ENCODE data around the gene C12orf43. TPM values are rescaled to one million over a fixed set of nuclear protein-coding genes. Genes with fewer than 3 reads are reported as not detected.
"Not testable (repeated sequence)": the region's sequence is repeated elsewhere in the genome, so short reads cannot be mapped to it uniquely, and the experiment has no call there.

The C12orf43 gene
- polyA plus RNA-seq, 1 donor from 2014 or later: 20.3 TPM

DNA sequence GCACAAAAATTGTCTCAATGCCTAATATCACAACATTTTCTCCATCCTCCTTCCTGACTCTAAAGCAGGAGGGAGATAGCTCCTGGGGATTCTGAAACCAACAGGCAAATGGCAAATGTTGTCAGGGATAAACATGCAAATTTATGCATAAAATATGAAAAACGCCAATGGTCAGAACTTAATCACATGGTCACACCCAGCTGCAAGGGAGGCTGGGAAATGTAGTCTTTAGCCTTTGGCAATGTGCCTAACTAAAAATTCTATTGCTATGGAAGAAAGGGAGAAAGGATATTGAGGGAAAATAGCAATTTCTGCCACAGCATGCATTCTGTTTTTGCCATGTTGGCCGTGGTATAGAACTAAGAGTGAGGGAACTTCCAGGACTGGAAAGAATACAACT, 34.4 kb upstream of the C12orf43 start:
- Histone ChIP-seq H3K27me3 (ENCODE audit: insufficient read depth, low read depth, low read length) (no peaks in the 10 kb centered on the region), H3K36me3 (ENCODE audit: insufficient read depth, low read length) (no peaks in the 10 kb centered on the region), H4K20me1 (ENCODE audit: insufficient read depth) (no peaks in the 10 kb centered on the region), H3K9me2 (ENCODE audit: insufficient read depth, low read length) (no peaks in the 10 kb centered on the region), H2AFZ (ENCODE audit: low read depth, low read length) (no peak overlapping the region), H3K79me2 (replicated peaks; ENCODE audit: insufficient read depth, low read length) (no peaks in the 10 kb centered on the region), H3K27ac (ENCODE audit: low read length) (no peak overlapping the region), H3K9ac (ENCODE audit: low read length) (no peak overlapping the region), H3K4me3 (ENCODE audit: low read length) (no peak overlapping the region), H3K4me2 (ENCODE audit: low read length) (no peak overlapping the region), H3F3A (ENCODE audit: insufficient read depth, low read length, poor library complexity, severe bottlenecking) (no peaks in the 10 kb centered on the region), H3K9me3 (ENCODE audit: low read length) (no peaks in the 10 kb centered on the region)
- TF ChIP-seq, protein P1, sequence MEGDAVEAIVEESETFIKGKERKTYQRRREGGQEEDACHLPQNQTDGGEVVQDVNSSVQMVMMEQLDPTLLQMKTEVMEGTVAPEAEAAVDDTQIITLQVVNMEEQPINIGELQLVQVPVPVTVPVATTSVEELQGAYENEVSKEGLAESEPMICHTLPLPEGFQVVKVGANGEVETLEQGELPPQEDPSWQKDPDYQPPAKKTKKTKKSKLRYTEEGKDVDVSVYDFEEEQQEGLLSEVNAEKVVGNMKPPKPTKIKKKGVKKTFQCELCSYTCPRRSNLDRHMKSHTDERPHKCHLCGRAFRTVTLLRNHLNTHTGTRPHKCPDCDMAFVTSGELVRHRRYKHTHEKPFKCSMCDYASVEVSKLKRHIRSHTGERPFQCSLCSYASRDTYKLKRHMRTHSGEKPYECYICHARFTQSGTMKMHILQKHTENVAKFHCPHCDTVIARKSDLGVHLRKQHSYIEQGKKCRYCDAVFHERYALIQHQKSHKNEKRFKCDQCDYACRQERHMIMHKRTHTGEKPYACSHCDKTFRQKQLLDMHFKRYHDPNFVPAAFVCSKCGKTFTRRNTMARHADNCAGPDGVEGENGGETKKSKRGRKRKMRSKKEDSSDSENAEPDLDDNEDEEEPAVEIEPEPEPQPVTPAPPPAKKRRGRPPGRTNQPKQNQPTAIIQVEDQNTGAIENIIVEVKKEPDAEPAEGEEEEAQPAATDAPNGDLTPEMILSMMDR (IDR thresholded peaks at IDR 0.05; ENCODE audit: poor library complexity, severe bottlenecking): no peak

DNA sequence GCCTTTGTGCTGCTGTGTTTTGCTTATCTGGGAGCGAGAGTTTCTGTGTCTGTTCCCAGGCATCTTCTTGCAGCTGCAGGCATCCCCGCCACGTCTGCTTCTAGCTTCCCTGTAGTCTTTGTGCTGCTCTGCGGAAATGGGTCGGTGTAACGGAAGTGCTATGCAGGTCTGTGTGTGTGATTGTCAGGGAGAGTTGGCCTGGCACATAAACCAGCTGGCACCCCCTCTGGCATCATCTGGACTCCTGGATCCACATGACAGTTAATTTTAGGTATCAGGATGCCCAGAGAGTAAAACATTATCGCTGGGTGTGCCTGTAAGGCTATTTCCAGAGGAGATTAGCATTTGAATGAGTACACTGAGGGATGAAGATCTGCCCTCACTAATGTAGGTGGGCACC, 32.2 kb upstream of the C12orf43 start:
- H3K9me3 ChIP-seq (ENCODE audit: low read length): no peaks in the 10 kb centered on the region
- no peaks in the 10 kb centered on the region for H3K9me2 ChIP-seq (ENCODE audit: insufficient read depth, low read length)
- no peak overlapping the region for H3K9ac ChIP-seq (ENCODE audit: low read length)
- no peaks in the 10 kb centered on the region for H4K20me1 ChIP-seq (ENCODE audit: insufficient read depth)
- H3K79me2 ChIP-seq (replicated peaks; ENCODE audit: insufficient read depth, low read length): no peaks in the 10 kb centered on the region
- TF ChIP-seq TAF1 (IDR thresholded peaks at IDR 0.05; ENCODE audit: low read depth) (no peak), MXI1 (conservative IDR thresholded peaks at IDR 0.05; ENCODE audit: poor library complexity, severe bottlenecking) (no peak)
- H3F3A ChIP-seq (ENCODE audit: insufficient read depth, low read length, poor library complexity, severe bottlenecking): no peaks in the 10 kb centered on the region
- no peak overlapping the region for H3K4me3 ChIP-seq (ENCODE audit: low read length)
- no peaks in the 10 kb centered on the region for H3K27me3 ChIP-seq (ENCODE audit: insufficient read depth, low read depth, low read length)
- H2AFZ ChIP-seq (ENCODE audit: low read depth, low read length): no peak overlapping the region
- no peak overlapping the region for H3K27ac ChIP-seq (ENCODE audit: low read length)
- no peak overlapping the region for H3K4me2 ChIP-seq (ENCODE audit: low read length)
- no peaks in the 10 kb centered on the region for H3K36me3 ChIP-seq (ENCODE audit: insufficient read depth, low read length)

DNA sequence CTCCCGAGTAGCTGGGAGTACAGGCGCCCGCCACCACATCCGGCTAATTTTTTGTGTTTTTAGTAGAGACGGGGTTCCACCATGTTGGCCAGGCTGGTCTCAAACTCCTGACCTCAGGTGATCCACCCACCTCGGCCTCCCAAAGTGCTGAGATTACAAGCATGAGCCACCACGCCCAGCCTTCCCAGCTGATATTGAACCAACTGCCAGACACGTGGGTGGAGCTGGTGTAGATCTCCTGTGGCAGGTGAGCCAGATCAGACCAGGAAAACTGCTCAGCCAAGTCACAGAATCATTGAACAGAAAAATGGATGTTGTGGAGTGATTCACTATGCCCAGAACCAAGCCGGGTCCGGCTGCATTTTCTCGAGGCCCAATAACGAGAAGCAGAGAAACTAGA, 31.1 kb upstream of the C12orf43 start:
- H3K9me2 ChIP-seq (ENCODE audit: insufficient read depth, low read length); H3K27ac ChIP-seq (ENCODE audit: low read length); H3K79me2 ChIP-seq (replicated peaks; ENCODE audit: insufficient read depth, low read length): not testable (repeated sequence)

DNA sequence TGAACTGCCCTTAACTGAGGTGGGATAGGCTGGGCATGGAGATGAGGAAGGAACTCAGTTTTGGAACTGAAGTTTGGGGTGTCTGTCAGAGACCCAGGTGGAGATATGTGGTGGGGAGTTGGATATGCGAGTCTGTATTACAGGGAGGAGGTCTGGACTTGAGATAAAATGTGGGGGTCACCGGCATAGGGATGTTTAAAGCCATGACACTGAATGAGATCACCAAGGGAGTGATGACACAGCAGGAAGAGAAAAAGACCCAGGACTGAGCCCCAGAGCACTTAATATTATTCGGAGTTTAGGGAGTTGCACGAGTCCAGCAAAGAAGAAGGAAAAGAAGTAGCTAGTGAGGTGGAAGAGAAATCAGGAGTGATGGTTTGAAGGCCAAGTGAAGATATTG, 26.8 kb upstream of the C12orf43 start:
- no peaks in the 10 kb centered on the region for H3K36me3 ChIP-seq (ENCODE audit: insufficient read depth, low read length)
- H3K4me3 ChIP-seq (ENCODE audit: low read length): no peak overlapping the region
- H3K79me2 ChIP-seq (replicated peaks; ENCODE audit: insufficient read depth, low read length): no peaks in the 10 kb centered on the region
- H3K27me3 ChIP-seq (ENCODE audit: insufficient read depth, low read depth, low read length): no peaks in the 10 kb centered on the region
- TF ChIP-seq RAD21 (conservative IDR thresholded peaks at IDR 0.05): no peak
- no peak for TF ChIP-seq POLR2AphosphoS5 (IDR thresholded peaks at IDR 0.05)
- TF ChIP-seq EZH2 (IDR thresholded peaks at IDR 0.05; ENCODE audit: borderline replicate concordance, insufficient read depth, low read length, poor library complexity, severe bottlenecking): no peak
- TF ChIP-seq, protein P1 (IDR thresholded peaks at IDR 0.05; ENCODE audit: poor library complexity, severe bottlenecking): no peak
- TF ChIP-seq MXI1 (conservative IDR thresholded peaks at IDR 0.05; ENCODE audit: poor library complexity, severe bottlenecking): no peak
- TF ChIP-seq TAF1 (IDR thresholded peaks at IDR 0.05; ENCODE audit: low read depth): no peak
- TF ChIP-seq SMC3 (conservative IDR thresholded peaks at IDR 0.05; ENCODE audit: poor library complexity): no peak
- TF ChIP-seq EP300 (conservative IDR thresholded peaks at IDR 0.05; ENCODE audit: poor library complexity, severe bottlenecking): no peak
- TF ChIP-seq, protein P2, sequence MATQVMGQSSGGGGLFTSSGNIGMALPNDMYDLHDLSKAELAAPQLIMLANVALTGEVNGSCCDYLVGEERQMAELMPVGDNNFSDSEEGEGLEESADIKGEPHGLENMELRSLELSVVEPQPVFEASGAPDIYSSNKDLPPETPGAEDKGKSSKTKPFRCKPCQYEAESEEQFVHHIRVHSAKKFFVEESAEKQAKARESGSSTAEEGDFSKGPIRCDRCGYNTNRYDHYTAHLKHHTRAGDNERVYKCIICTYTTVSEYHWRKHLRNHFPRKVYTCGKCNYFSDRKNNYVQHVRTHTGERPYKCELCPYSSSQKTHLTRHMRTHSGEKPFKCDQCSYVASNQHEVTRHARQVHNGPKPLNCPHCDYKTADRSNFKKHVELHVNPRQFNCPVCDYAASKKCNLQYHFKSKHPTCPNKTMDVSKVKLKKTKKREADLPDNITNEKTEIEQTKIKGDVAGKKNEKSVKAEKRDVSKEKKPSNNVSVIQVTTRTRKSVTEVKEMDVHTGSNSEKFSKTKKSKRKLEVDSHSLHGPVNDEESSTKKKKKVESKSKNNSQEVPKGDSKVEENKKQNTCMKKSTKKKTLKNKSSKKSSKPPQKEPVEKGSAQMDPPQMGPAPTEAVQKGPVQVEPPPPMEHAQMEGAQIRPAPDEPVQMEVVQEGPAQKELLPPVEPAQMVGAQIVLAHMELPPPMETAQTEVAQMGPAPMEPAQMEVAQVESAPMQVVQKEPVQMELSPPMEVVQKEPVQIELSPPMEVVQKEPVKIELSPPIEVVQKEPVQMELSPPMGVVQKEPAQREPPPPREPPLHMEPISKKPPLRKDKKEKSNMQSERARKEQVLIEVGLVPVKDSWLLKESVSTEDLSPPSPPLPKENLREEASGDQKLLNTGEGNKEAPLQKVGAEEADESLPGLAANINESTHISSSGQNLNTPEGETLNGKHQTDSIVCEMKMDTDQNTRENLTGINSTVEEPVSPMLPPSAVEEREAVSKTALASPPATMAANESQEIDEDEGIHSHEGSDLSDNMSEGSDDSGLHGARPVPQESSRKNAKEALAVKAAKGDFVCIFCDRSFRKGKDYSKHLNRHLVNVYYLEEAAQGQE (IDR thresholded peaks at IDR 0.05; ENCODE audit: borderline replicate concordance): no peak
- H3F3A ChIP-seq (ENCODE audit: insufficient read depth, low read length, poor library complexity, severe bottlenecking): no peaks in the 10 kb centered on the region
- no peak overlapping the region for H3K4me2 ChIP-seq (ENCODE audit: low read length)
- no peak overlapping the region for H3K9ac ChIP-seq (ENCODE audit: low read length)
- no peaks in the 10 kb centered on the region for H3K9me2 ChIP-seq (ENCODE audit: insufficient read depth, low read length)
- H4K20me1 ChIP-seq (ENCODE audit: insufficient read depth): no peaks in the 10 kb centered on the region
- no peaks in the 10 kb centered on the region for H3K9me3 ChIP-seq (ENCODE audit: low read length)
- H3K27ac ChIP-seq (ENCODE audit: low read length): no peak overlapping the region
- H2AFZ ChIP-seq (ENCODE audit: low read depth, low read length): no peak overlapping the region

More for the DNA sequence above, 31.1 kb upstream of the C12orf43 start:
- H3K36me3 ChIP-seq (ENCODE audit: insufficient read depth, low read length); H3K4me3 ChIP-seq (ENCODE audit: low read length); H3K4me2 ChIP-seq (ENCODE audit: low read length); H2AFZ ChIP-seq (ENCODE audit: low read depth, low read length); H4K20me1 ChIP-seq (ENCODE audit: insufficient read depth); H3F3A ChIP-seq (ENCODE audit: insufficient read depth, low read length, poor library complexity, severe bottlenecking); H3K9me3 ChIP-seq (ENCODE audit: low read length); H3K9ac ChIP-seq (ENCODE audit: low read length); H3K27me3 ChIP-seq (ENCODE audit: insufficient read depth, low read depth, low read length): not testable (repeated sequence)
